ENCODE results near the gene C19orf12.
"Not testable (repeated sequence)": the region's sequence is repeated elsewhere in the genome, so short reads cannot be mapped to it uniquely, and the experiment has no call there.

C19orf12 gene

DNA sequence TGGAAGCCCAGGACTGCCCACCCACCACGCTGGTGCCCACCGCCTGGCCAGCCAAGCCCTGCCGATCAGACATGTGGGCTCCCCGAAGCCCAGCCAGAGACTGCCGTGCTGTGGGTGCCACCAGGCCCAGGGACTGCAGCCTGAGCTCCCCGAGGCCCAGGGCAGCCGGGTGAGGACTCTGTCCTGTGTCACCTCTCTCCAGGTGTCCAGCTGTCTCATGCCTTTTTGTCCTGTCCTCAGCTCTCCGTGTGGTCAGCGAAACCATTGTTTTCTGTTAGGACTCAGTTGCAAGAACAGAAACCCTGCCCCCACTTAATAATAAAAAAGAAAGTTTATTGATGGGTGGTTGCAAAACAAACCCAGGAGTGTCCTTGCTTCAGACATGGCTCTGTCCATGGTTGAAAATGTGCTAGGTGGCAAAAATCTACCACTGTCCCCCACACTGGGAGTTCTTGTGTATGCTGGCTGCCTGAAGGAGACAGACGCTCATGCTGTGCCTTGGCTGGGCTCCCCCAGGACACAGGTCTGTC is 39.9 kb downstream of the C19orf12 start:
- DNase-seq, result no peak

DNA sequence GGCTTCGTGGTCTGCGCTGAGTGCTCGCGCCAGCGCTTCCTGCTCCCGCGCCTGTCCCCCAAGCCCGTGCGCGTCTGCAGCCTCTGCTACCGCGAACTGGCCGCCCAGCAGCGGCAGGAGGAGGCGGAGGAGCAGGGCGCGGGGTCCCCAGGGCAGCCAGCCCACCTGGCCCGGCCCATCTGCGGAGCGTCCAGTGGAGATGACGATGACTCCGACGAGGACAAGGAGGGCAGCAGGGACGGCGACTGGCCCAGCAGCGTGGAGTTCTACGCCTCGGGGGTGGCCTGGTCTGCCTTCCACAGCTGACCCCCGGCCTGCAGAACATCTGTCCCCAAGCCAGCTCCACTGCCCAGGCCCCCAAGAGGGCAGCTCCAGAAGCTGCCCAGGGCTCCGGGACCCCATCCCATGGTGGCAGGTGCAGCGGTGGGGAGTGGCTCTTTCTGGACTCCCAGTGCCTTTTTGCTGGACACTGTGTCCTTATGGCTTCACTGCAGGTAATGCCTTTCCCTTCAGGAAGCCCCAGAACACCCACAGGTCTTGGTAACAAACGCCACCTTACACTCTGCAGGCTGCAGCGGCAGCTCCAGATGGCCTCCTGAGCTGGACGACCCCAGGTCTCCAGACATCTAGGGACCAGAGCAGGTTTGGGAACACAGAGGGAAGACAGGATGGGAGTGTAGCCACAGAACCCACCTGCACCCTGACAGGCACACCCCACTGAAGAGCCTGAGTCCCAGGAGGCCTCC is 40.5 kb downstream of the C19orf12 start:
- DNase-seq, result no peak

DNA sequence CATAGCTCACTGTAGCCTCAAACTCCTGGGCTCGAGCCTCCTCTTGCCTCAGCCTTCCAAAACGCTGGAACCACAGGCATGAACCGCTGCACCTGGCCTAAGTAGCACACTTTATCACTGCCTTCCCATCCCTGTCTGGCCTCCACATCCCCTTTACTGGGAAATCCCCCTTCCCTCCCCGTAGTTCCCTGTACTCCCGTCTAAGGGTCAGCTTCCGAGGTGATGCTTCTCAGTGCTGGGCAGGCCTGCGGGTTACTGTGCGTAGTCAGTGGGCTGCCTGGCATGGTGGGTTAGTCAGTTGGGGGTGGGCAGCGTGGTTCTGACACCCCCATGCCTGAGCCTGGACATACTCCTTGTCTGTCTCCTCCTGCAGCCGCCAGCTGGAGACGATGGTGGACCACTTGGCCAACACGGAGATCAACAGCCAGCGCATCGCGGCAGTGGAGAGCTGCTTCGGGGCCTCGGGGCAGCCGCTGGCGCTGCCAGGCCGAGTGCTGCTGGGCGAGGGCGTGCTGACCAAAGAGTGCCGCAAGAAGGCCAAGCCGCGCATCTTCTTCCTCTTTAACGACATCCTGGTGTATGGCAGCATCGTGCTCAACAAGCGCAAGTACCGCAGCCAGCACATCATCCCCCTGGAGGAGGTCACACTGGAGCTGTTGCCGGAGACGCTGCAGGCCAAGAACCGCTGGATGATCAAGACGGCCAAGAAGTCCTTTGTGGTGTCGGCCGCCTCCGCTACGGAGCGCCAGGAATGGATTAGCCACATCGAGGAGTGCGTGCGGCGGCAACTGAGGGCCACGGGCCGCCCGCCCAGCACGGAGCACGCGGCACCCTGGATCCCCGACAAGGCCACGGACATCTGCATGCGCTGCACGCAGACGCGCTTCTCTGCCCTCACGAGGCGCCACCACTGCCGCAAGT is 41.4 kb downstream of the C19orf12 start:
- DNase-seq, result no peak

DNA sequence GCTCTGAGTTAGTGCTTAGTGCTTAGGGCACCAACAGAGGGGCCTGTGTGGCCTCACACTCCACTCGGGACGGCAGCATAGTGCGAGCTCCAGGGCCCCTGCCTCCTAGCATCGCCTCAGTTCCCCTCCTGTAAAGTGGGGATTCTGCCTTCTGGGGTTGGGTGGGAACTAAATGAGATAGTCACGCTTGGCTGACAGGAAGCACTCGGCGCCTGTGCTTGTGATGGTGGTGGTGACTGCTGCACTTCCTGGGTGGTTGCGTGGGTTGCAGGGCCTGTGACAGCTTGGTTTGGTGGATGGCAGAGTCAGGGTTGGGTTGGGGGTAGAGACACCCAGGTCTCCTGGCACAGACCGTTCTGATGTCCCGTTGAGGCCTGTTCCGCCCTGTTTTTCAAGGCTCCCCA is 42.1 kb downstream of the C19orf12 start:
- no peak for DNase-seq

DNA sequence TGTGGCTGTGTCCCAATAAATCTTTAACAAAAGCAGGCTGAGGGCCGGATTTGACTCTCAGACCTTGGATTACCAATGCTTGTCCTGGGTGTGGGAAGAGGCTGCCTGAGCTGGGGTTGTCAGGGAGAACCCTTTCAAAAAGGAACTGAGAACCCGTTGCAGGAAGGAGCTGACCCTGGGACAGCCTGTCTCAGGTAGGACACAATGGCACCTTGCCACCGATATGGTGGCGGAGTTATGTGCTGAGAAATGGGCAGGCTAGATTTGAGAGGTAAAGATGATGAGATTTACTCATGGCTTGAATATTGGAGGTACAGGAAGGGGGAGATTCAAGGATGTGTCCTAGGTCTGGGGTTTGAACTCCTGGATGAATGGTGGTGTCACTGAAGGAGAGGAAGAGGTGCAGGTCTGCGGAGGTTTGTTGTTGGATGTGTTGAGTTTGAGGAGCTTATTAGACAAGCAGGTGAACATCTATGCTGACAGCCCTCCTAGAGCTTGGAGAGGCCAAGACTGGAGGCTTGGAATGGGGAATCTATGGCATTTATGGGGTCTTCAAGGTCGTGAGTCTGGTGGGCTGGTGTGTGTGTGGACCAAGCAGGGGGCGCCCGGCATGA is 42.6 kb downstream of the C19orf12 start:
- DNase-seq, result no peak

DNA sequence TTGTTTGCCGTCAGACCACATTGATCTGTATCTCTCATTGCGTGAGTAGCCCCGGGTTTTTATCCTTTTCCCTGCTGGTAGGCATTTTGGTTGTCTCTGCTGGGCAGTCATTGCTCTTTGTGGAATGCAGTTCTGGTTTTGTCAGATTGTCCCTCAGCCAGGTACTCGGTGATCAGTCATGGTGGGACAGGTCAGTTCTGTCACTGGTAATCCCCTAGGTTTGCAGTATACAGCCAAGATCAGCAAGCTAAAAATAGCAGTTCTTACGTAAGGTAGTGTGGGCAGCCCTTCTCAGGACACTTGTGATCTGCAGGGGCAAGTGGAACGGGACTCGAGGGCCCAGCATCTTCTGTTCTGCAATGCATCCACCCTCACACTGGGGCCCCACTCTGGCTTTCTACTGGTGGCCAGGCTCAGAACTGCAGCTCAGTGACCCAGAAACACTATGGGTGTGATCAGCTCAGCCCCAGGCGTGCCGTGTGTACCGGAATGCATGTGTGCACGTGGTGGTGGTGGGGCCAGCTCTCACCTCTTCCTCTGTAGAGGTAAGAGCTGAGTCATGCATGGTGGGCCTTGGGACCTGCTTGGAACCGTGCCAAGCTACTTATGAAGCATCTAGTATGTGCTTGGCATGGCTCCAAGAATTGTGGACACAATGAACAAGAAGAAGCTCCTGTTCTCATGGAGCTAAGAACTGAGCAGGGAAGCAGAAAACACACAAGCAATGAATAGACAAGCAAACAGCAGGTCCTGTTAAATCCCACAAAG is 43.5 kb downstream of the C19orf12 start:
- no peak for DNase-seq

DNA sequence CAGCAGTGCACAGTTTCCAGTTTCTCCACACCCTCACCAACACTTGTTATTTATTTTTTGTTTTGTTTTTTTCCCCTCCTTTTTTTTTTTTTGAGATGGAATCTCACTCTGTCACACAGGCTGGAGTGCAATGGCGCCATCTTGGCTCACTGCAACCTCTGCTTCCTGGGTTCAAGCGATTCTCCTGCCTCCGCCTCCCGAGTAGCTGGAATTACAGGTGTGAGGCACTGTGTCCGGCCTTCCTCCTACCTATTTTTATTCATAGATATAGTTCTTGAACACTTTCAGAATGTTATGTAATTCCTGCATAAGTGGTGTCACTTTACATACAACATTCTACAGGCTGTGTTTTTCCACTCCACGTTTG is 44.1 kb downstream of the C19orf12 start:
- not testable (repeated sequence) for DNase-seq

DNA sequence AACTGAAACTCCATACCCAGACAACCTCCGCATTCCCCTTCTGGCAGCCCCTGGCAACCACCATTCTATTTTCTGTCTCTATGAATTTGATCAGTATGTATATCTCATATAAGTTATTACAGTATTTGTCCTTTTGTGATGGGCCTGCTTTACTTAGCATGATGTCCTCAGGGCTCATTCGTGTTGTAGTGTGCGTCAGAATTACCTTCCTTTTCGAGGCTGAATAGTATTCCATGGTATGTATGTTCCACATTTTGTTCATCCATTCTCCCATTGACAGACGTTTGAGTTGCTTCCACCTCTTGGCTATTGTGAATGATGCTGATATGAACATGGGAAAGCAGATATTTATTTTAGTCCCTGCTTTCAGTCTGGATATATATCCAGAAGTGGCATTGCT is 44.8 kb downstream of the C19orf12 start:
- DNase-seq, result no peak

DNA sequence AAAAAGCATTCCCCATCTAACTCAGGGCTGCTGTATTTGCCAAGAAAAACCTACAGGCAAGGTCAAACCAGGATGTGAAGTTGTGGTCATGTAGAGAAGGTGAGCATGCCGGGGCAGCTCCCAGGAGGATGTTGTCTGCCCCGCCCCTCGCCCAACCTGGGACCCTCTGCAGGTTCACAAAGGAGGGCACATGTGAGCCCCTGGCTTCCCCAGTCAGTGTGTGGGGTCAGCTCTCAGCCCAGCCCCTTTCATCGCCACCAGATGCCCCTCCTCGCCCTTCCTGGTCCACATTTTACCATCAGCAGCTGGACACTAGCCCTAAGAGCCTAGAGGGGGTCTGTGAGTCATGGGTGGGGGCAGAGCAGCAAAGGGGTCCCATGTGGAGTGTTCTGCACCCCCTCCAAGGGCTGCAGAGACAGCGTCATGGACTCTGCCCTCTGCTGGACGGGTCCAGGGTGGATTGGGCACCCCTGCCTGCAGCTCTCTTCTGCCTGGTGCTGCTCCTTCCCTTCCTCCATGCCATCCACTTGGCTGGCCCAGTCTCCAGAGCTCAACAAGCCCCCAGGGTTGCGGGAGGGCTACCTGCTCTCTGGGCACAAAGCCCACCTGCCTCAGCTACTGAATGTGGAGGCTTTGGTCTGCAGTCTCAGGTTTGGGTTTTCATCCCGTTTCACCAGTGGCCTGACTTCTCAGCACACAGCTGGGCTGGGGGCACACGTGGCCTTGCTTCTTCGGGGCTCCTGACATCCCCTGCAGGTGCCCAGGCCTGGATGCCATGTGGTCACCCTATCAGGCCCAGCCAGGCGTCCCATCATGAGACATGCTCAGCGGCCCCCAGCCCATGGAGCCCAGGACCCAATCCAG is 46.1 kb downstream of the C19orf12 start:
- no peak for DNase-seq

DNA sequence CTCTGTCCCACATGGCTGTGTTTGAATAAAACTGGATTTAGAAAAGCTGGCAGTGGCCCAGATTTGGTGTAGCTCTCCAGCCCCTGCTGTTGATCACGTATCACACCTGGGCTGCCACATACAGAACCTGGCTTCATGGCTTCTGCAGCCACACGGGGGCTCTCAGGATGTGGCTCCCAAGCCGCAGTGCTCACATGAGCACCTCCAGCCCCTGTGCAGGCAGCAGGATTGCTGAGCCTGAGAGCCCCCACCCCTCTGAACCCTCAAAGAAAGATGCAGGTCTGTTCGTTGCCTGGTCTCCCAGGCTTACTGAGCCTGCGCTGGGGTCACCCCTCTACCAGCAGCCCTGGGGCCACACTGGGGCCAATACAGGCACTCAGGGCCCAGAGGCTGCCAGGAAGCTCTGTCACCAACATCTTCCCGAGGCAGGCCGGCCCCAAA is 47.1 kb downstream of the C19orf12 start:
- no peak for DNase-seq

DNA sequence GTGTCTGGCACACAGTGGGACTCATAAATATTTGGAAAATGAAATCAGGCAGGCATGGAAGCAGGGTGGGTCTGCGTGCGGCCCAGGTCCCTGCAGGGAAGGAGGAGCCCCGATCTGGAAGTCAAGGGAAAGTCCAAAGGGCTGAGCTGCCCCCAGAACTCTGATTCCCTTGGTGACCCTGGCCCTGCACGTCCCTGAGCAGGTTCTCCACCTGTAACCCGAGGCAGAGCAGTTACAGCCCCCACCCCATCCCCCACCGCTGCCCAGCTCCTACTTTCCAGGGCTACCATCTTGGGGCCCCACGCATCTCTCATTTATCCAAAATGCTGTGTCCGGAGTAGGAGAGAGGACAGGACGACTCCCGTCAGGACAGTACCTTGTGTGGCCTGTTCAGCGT is 47.7 kb downstream of the C19orf12 start:
- no peak for DNase-seq

DNA sequence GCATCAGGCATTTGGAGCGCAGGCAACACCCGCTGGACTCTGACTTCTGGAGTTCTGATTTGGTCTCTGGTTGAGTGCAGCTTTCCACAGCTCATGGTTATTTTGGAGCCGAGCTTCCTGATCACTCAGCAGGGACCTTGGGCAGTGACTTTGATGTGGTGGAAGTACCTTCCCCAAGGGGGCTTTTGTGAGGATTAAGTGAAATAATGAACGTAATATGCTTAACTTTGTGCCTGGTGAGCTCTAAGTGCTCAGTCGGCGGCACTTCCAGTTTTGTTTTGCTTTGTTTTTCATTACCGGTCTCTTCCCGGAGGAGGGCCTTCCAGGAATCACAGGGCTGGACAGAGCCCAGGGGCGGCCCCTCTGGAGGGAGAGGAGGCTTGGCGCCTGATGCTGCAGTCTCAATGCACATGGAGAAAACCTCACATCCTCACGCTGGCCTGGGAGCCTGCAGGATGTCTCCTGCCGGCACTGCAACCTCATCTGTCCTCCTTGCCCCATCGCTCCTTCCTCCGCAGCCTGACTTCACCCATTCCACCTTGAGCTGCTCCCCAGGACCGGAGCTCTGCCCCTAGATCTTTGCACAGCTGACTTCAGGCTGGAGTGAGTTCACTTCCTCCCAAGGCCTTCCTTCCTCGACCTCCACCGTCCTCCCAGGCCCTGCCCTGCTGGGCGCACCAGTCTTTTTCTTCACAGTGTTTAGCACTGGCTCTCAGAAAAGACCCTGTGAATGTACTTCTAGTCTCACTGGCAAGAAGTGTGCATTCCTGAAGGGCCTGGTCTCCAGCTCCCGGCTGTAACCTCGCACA is 48.3 kb downstream of the C19orf12 start:
- peak; percentile 84 for DNase-seq

DNA sequence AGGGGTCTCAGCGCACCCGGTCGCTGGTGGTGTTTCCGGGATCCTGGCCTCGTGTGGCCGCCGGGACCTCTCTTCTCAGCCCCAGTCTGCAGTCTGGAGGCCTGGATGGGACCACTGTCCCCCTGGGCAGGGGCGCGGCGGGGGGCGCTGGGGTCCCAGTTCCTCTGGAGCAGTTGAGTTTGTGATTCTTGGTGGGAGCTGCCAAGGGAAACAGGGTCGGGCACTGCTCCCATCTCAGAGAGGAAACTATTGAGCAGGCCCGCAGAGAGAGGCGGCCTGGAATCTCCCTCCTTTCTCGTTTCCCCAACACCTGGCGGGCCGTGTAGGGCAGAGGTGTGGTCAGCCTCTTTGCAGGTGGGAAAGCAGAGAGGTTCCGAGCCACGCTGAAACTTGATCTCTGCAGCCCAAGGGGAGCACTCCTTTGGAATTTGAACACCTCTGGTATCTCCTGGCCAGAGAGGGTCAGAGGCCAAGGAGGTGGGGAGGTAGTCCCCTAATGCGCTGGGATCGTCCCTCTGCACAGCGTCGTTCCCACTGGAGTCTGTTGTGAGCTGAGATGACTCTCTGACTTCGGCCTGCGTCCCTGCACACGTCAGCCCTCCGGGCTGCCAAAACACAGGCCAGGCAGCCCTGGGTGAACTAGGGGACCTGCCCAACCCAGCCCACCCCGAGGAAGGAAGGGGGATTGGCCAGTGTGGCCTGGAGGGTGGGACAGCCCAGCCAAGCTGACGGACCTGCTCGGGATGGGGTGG is 49.1 kb downstream of the C19orf12 start:
- no peak for DNase-seq

DNA sequence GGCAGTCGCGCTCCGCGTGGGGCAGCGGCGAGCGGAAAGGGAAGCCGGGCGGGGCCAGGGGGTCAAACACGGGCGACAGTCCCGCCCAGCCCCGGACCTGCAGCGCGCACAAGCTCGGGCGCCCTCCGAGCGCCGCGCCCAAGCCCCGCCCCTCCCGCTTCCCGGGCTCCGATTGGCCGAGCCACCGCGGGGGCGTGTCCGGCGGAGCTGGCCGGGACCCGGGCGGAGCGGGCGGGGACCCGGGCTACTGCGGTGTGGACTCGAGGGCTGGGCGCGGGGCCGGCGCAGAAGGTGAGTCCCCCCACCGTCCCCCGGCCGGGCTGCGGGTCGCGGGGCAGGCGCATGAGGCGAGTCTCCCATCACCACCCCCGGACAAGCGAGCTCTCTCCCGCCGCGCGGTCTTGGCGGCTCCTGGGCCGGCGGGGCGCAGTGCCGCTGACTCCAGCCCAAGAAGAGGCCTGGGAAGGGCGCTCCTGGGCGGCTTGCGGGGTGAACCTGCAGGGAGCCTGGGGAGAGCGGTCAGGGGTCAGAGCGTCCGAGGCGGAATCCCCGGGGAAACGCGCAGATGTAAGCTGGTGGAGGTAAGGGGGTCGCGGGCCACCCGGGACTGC is 49.7 kb downstream of the C19orf12 start, which contains the start of gene PLEKHF1:
TSS of gene PLEKHF1 (plus strand) at position 247 of the 611 bp plus-strand sequence. CDS start 8,379 bp downstream, outside the sequence.
- DNase-seq, result peak; percentile 88

DNA sequence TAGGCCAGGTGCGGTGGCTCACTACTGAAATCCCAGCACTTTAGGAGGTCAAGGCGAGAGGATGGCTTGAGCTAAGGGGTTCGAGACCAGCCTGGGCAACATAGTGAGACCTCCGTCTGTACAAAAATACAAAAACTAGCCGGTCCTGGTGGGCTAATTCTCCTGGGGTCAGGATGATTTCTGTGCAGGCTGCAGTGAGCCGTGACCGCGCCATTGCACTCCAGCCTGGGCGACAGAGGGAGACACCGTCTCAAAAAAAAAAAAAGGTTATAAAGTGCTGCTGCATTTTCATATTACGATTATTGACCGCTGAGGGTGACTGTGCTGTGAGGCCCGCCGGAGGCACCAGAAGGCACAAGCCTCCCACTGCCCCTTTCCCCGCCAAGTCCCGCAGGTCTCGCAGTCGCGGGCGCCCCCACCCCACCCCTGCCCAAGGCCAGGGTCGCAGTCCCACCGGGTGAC is 50.3 kb downstream of the C19orf12 start:
- DNase-seq, result no peak

DNA sequence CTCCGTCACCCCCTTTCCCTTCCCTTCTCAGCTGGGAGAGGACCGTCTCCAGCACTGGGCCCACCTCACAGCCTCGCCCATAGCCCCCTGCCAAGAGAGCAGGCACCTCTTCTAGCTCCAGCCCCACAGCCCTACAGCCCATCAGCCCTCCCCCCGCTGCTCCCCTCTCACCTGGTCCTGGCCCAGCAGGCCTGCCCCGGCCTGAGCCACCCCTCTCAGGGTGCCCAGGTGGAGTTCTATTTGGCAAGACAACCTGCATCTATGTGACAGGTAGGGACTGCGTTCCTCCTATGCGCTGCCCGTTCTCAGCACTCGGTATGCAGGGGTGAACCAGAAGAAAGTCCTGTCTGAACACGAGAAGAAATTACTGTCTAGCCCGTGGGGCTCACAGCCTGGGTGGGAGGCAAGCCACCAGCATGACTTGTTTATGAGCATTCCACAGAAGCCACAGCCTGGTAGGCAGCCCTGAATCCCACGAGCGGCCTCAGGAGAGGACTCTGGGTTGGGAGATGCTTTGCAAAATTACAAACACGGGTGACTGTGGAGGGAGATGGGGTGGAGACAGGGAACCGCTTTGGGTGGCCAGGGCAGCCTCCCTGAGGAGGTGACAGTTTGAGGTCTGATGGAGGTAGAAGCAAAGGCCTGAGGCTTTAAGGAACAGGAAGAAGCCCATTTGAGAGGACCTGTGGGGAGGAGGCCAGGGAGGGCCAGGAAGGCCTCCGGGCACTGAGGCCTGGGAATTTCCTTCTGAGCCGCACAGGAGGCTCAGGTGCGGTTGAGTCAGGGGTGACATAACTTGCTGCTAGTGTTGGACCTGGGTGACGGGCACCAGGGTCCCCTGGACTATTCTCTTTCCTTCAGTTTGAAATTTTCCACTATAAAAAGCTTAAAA is 51.0 kb downstream of the C19orf12 start:
- no peak for DNase-seq

DNA sequence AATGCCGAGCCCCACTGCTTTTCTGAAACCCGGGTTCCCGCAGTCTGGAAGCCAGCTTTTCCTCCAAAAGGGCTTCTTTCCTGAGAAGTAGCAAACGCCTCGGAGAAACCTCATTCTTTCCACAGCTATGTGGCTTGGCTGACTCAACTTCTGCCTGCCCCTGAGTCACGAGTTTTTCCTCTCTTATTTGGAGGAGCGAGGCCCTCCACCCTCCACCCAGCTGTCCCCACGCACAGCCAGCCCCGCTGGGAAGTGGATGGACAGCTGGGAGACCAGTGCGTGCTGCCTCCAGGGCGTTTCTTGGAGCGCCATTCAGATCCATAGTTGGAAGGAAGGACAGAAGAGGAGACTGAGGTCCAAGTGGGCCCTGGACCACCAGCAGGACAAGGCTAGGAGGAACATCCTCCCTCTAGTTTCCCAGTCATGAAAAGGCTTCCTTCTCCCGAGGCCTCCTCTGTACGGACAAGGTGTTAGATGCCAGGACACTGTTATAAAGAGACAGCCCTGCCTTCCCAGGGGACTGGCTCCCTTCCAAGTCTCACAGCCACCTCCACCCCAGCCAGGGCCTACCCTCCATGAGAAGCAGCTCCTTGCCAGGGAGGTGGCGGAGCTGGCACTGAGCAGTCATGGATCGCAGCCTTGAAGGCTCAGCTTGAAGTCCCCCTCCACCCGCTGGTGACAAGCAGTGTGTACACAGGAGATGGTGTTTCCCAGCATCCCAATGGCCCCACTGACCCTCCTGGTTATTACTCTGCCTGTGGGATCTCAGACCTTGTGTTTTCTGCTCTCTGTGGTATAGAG is 52.3 kb downstream of the C19orf12 start:
- DNase-seq, result peak; percentile 77
